Naive thymus-derived CD4-positive, alpha-beta T cell (primary cell): Measurements from ENCODE around the gene HERPUD1. TPM values are rescaled to one million over a fixed set of nuclear protein-coding genes. Genes with fewer than 3 reads are reported as not detected.
A peak's percentile ranks its signal among the peaks of the same experiment; 100 is the strongest.

Source experiments
- ATAC-seq: fragments of 150-1000 bp; cut with Tn5 transposase; 2 replicates; pipeline ENCODE4 v1.10.0; 2021; ENCODE audit warnings: mild to moderate bottlenecking, moderate library complexity
- CTCF ChIA-PET: fragments of 350-600 bp; sonication (Branson Sonifier 250); formaldehyde crosslinking; loops from one replicate; lab custom pipeline; 2021; ENCODE audit warnings: antibody characterized with exemption; lab: Charles Lee
- POLR2A ChIA-PET: fragments of 350-600 bp; sonication (Branson Sonifier 250); formaldehyde crosslinking; loops from one replicate; lab custom pipeline; 2021; ENCODE audit warnings: antibody characterized with exemption, inconsistent platforms; lab: Charles Lee
- DNase-seq, 9 donors: peaks; one replicate each; pipeline versions ENCODE4 v3.0.0 to v3.0.0-alpha.2; 2020 to 2022; ENCODE audit warnings: mixed read lengths in 1 of 9
- H3K27ac ChIP-seq: one replicate; pipeline ENCODE4 v1.7.0; 2013; ENCODE audit warnings: mild to moderate bottlenecking, low read depth, low read length, moderate library complexity
- H3K27me3 ChIP-seq, 2 donors: one replicate each; pipeline ENCODE4 v1.7.0; 2013; ENCODE audit warnings: low read length in 2 of 2, mild to moderate bottlenecking in 2 of 2, moderate library complexity in 2 of 2; ENCODE audit not compliant: control insufficient read depth in 2 of 2, insufficient read depth in 2 of 2
- H3K36me3 ChIP-seq, 3 experiments: 1 replicate in 2 of 3; 2 replicates in 1 of 3; pipeline ENCODE4 v1.7.0; 2013; ENCODE audit warnings: low read length in 3 of 3, mild to moderate bottlenecking in 3 of 3, moderate library complexity in 1 of 3; ENCODE audit not compliant: insufficient read depth in 3 of 3, control insufficient read depth in 2 of 3
- H3K4me1 ChIP-seq, 2 donors: one replicate each; pipeline ENCODE4 v1.7.0; 2013; ENCODE audit warnings: low read length in 2 of 2, mild to moderate bottlenecking in 2 of 2, moderate library complexity in 1 of 2; ENCODE audit not compliant: control insufficient read depth in 2 of 2, insufficient read depth in 2 of 2
- H3K4me3 ChIP-seq: 2 replicates; pipeline ENCODE4 v1.7.0; 2013; ENCODE audit warnings: mild to moderate bottlenecking, low read length
- H3K9me3 ChIP-seq, 3 experiments: 1 replicate in 2 of 3; 2 replicates in 1 of 3; pipeline ENCODE4 v1.7.0; 2013; ENCODE audit warnings: low read length in 3 of 3; ENCODE audit not compliant: control insufficient read depth in 2 of 3
- H3K27ac Mint-ChIP-seq, 9 donors: one replicate each; pipeline ENCODE4 v1.8.0; 2020 to 2022; ENCODE audit warnings: mixed read lengths in 9 of 9, mild to moderate bottlenecking in 8 of 9, moderate library complexity in 5 of 9, inconsistent platforms in 2 of 9
- H3K27me3 Mint-ChIP-seq, 5 donors: one replicate each; pipeline ENCODE4 v1.8.0; 2021 to 2022; ENCODE audit warnings: mixed read lengths in 5 of 5, mild to moderate bottlenecking in 1 of 5
- H3K36me3 Mint-ChIP-seq, 5 donors: one replicate each; pipeline ENCODE4 v1.8.0; 2020 to 2022; ENCODE audit warnings: mixed read lengths in 5 of 5, mild to moderate bottlenecking in 3 of 5, inconsistent platforms in 1 of 5
- H3K4me1 Mint-ChIP-seq, 7 donors: one replicate each; pipeline ENCODE4 v1.8.0; 2020 to 2022; ENCODE audit warnings: mixed read lengths in 7 of 7, mild to moderate bottlenecking in 3 of 7, inconsistent platforms in 1 of 7
- H3K4me3 Mint-ChIP-seq, 10 donors: one replicate each; pipeline ENCODE4 v1.8.0; 2020 to 2022; ENCODE audit warnings: mild to moderate bottlenecking in 10 of 10, mixed read lengths in 10 of 10, moderate library complexity in 6 of 10, inconsistent platforms in 2 of 10
- H3K9me3 Mint-ChIP-seq, 11 donors: one replicate each; pipeline ENCODE4 v1.8.0; 2020 to 2022; ENCODE audit warnings: mixed read lengths in 11 of 11, mild to moderate bottlenecking in 4 of 11, inconsistent platforms in 1 of 11, moderate library complexity in 1 of 11
- intact Hi-C, 2 donors: fragments of 100-400 bp; cut with micrococcal nuclease; formaldehyde crosslinking; loops; one replicate each; pipeline ENCODE4 v1.15.1; 2023
- polyA plus RNA-seq, 2 donors: library from polyadenylated mRNA; unstranded; fragments of 300-500 nt; fragmentation: Illumina TruSeq; gene quantifications; one replicate each; pipeline ENCODE4 v1.2.3, GENCODE V29; 2021
- total RNA-seq, 6 experiments: library from RNA in 5 of 6; stranded (reverse) in 5 of 6; gene quantifications; 1 replicate in 5 of 6; 2 replicates in 1 of 6; pipeline ENCODE4 v1.2.3 and lab custom pipeline; 2021 to 2026

Gene HERPUD1
- total and polyA plus RNA-seq, 7 experiments from 2014 or later: 42.0 to 226 (median 117) TPM

DNA sequence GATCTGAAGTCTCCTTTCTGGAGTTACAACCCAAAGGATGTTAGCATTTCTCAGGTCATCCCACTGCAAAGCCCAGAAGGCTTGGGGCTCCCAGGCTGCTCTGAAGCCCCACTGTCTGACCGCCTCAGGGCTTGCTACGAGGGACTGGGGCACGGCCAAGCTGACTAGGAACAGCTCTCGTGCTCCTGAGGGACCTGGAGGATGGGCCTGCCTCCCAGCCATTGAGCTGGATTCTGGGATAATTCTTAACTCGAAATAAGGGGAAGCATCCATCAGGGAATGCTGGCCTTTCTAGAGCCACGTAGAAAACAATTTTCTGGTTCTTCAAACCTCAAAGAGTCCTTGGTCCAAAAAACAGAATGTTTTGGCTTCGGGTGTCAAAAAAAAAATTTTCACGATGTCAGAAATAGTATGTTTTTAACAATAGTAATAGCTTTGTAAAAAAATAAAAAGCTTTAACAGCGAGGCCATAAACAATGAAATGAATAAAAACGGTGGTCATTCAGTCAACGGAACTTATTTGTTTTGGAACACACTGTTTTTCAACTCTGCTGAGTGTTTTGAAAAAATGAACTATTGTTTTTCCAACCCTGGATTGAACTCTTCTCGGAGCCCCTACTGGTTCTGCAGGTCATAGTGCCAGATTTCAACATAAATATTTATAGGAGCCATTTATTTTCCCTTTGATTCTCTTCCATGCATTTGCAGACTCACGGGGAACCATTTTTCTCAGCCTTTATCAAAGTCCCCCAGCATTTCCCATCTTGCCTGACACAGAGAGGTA is 16.4 kb upstream of the HERPUD1 start:
- DNase-seq (no peak), ATAC-seq (no peak)
- Mint-ChIP-seq H3K36me3 (peaks cover 0 to 9% (median 0%) of the 10 kb centered on the region in 5 donors), H3K4me3 (no peak overlapping the region), H3K9me3 (peaks cover 0 to 1% (median 0%) of the 10 kb centered on the region in 11 donors), H3K4me1 (peaks cover 20 to 60% (median 32%) of the 10 kb centered on the region in 7 donors), H3K27ac (peak overlapping the region in 1 of 9 donors; percentile 63), H3K27me3 (peaks cover 0 to 17% (median 0%) of the 10 kb centered on the region in 5 donors)
- no peak overlapping the region for H3K27ac ChIP-seq
- H3K9me3 ChIP-seq: no peaks in the 10 kb centered on the region
- no peak overlapping the region for H3K4me3 ChIP-seq
- ChIA-PET CTCF (no interaction called here), POLR2A (no interaction called here)
- intact Hi-C loops: no loop called here
- no peaks in the 10 kb centered on the region for H3K27me3 ChIP-seq
- H3K36me3 ChIP-seq: no peaks in the 10 kb centered on the region
- H3K4me1 ChIP-seq: peaks cover 14 to 22% of the 10 kb centered on the region in 2 donors

GRCh38 chr16:56916571-56917403 is 15.2 kb upstream of the HERPUD1 start:
- peak in 4 of 9 donors; percentile 18 to 39 (median 25) for DNase-seq
- CTCF ChIA-PET: no interaction called here
- H3K27ac Mint-ChIP-seq: peak overlapping the region; percentile 11 to 88 (median 74)
- peaks cover 0 to 1% (median 0%) of the 10 kb centered on the region in 11 donors for H3K9me3 Mint-ChIP-seq
- H3K27me3 ChIP-seq: no peaks in the 10 kb centered on the region
- ATAC-seq: peak; percentile 79
- H3K9me3 ChIP-seq: no peaks in the 10 kb centered on the region
- peaks cover 0 to 17% (median 0%) of the 10 kb centered on the region in 5 donors for H3K27me3 Mint-ChIP-seq
- peaks cover 18 to 51% (median 20%) of the 10 kb centered on the region in 7 donors for H3K4me1 Mint-ChIP-seq
- intact Hi-C loops: loop anchor here in 1 of 2 donors (1.0 kb wide), 1 partner anchor 15 kb away; no protein-coding TSS in a partner anchor
- H3K4me3 Mint-ChIP-seq: peak overlapping the region in 9 of 10 donors; percentile 34 to 74 (median 45)
- peak overlapping the region; percentile 15 for H3K4me3 ChIP-seq
- H3K36me3 Mint-ChIP-seq: peaks cover 0 to 9% (median 0%) of the 10 kb centered on the region in 5 donors
- POLR2A ChIA-PET: interaction anchor here (6.3 kb wide), 1 partner anchor 14 kb away, joined by 38 read pairs; the partner anchor contains the start of gene HERPUD1
- peak overlapping the region; percentile 31 for H3K27ac ChIP-seq
- no peaks in the 10 kb centered on the region for H3K36me3 ChIP-seq
- H3K4me1 ChIP-seq: peaks cover 14 to 15% of the 10 kb centered on the region in 2 donors

DNA sequence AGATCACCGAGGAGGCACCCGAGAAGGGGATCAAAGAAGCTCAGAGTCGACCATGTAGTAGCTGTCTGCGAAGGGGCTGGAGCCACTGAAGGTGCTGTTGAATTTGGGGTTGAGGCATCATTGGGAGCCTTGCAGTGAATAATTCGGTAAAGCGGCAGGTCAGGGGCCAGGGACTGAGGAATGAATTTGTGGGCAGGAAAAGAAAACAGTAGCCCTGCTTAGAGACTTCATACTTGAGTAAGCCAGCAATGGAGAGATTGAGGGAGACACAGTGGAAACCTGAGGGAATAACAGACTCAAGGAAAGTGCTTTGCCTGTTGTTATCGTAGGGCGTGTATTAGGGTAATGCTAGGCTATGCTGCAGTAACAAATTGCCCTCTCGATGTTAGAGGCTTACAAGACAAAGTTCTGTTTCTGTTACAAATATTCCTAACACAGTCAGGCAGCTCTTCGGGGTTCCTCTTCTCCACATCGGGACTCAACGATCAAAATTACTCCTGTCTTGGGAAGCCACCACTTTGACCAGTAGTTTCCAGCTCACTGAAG is 13.4 kb upstream of the HERPUD1 start:
- ChIA-PET CTCF (no interaction called here), POLR2A (interaction anchor here (6.3 kb wide), 1 partner anchor 12 kb away, joined by 38 read pairs; the partner anchor contains the start of gene HERPUD1)
- no peaks in the 10 kb centered on the region for H3K27me3 ChIP-seq
- intact Hi-C loops: no loop called here
- H3K9me3 Mint-ChIP-seq: peaks cover 0 to 1% (median 0%) of the 10 kb centered on the region in 11 donors
- H3K27ac Mint-ChIP-seq: peak overlapping the region in 1 of 9 donors; percentile 19
- no peaks in the 10 kb centered on the region for H3K36me3 ChIP-seq
- no peaks in the 10 kb centered on the region for H3K9me3 ChIP-seq
- no peak overlapping the region for H3K4me3 ChIP-seq
- H3K4me1 Mint-ChIP-seq: peaks cover 15 to 41% (median 19%) of the 10 kb centered on the region in 7 donors
- H3K36me3 Mint-ChIP-seq: peaks cover 0 to 9% (median 0%) of the 10 kb centered on the region in 5 donors
- ATAC-seq (no peak), DNase-seq (no peak)
- H3K4me3 Mint-ChIP-seq: no peak overlapping the region
- H3K27ac ChIP-seq: no peak overlapping the region
- H3K27me3 Mint-ChIP-seq: peaks cover 0 to 9% (median 0%) of the 10 kb centered on the region in 5 donors
- H3K4me1 ChIP-seq: peaks cover 14 to 15% of the 10 kb centered on the region in 2 donors

DNA sequence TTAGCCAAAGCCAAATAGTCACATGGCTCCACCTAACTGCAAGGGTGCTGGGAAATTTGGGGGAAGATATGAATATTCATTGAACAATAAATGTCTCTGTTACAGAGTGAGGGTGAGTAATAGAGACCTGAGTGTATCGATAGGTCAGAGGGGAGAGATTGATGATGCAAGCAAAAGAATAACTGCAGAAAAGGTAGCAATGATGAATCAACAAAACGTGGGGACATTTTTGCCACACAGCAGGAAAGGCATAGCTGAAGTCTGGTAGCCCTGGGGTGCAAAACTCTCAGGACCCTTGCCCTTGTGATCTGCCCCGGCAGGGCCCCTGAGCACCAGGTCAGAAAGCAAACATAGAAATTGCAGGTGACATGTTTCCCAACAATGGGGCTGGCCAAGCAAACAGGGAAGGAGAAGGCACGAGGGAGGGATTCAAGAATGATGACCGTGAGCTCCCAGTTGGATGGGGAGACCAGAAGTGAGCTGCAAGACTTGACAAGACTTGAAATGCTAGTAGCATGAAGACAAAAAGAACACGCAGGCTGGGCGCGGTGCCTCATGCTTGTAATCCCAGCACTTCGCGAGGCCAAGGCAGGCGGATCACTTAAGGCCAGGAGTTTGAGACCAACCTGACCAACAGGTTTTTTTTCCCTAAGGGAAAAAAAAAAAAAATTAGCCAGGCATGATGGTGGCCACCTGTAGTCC is 12.7 kb upstream of the HERPUD1 start:
- POLR2A ChIA-PET: interaction anchor here (6.3 kb wide), 1 partner anchor 11 kb away, joined by 38 read pairs; the partner anchor contains the start of gene HERPUD1
- peaks cover 0 to 6% (median 0%) of the 10 kb centered on the region in 5 donors for H3K27me3 Mint-ChIP-seq
- H3K27ac Mint-ChIP-seq: no peak overlapping the region
- intact Hi-C loops: no loop called here
- H3K27me3 ChIP-seq: no peaks in the 10 kb centered on the region
- no peak overlapping the region for H3K4me3 ChIP-seq
- H3K36me3 ChIP-seq: no peaks in the 10 kb centered on the region
- peaks cover 14 to 15% of the 10 kb centered on the region in 2 donors for H3K4me1 ChIP-seq
- H3K36me3 Mint-ChIP-seq: peaks cover 0 to 9% (median 0%) of the 10 kb centered on the region in 5 donors
- H3K9me3 Mint-ChIP-seq: peaks cover 0 to 1% (median 0%) of the 10 kb centered on the region in 11 donors
- H3K4me3 Mint-ChIP-seq: no peak overlapping the region
- CTCF ChIA-PET: no interaction called here
- H3K27ac ChIP-seq: no peak overlapping the region
- ATAC-seq (no peak), DNase-seq (no peak)
- peaks cover 14 to 41% (median 19%) of the 10 kb centered on the region in 7 donors for H3K4me1 Mint-ChIP-seq
- H3K9me3 ChIP-seq: no peaks in the 10 kb centered on the region

- no peak for ATAC-seq
- Mint-ChIP-seq H3K27ac (peak overlapping the region in 1 of 9 donors; percentile 20), H3K4me1 (peaks cover 17 to 41% (median 20%) of the 10 kb centered on the region in 7 donors), H3K36me3 (peaks cover 0 to 9% (median 0%) of the 10 kb centered on the region in 5 donors), H3K4me3 (no peak overlapping the region), H3K27me3 (no peaks in the 10 kb centered on the region), H3K9me3 (no peaks in the 10 kb centered on the region)
- Histone ChIP-seq H3K4me1 (peaks cover 10 to 14% of the 10 kb centered on the region in 2 donors), H3K4me3 (no peak overlapping the region), H3K36me3 (no peaks in the 10 kb centered on the region), H3K27me3 (no peaks in the 10 kb centered on the region), H3K27ac (no peak overlapping the region), H3K9me3 (no peaks in the 10 kb centered on the region)
- intact Hi-C loops: no loop called here
- no peak for DNase-seq
- ChIA-PET CTCF (no interaction called here), POLR2A (interaction anchor here (6.3 kb wide), 1 partner anchor 9 kb away, joined by 38 read pairs; the partner anchor contains the start of gene HERPUD1)
Observed at GRCh38 chr16:56921571-56921970, 10.4 kb upstream of the HERPUD1 start.
